HL-60/S4 treated with phorbol 12-myristate 13-acetate at 8.2 ng/mL for 4 days and 3 days (cell line): ENCODE results near the gene ZRANB3.
"Not testable (repeated sequence)": the region's sequence is repeated elsewhere in the genome, so short reads cannot be mapped to it uniquely, and the experiment has no call there.

Experiments used
- in situ Hi-C: fragments of 300-500 bp; cut with MboI; formaldehyde crosslinking; loops from 2 replicates; pipeline ENCODE4 v1.15.0; 2022; ENCODE audit warnings: low sequenced_read_pairs

Gene ZRANB3

DNA sequence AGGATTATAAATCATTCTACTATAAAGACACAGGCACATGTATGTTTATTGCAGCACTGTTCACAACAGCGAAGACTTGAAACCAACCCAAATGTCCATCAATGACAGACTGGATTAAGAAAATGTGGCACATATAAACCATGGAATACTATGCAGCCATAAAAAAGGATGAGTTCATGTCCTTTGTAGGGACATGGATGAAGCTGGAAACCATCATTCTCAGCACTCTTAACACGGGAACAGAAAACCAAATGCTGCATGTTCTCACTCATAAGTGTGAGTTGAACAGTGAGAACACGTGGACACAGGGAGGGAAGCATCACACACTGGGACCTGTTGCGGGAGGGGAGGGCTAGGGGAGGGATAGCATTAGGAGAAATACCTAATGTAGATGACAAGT lies 441.4 kb downstream of the ZRANB3 start:
- in situ Hi-C loops, result not testable (repeated sequence)
